ENCODE data around the gene TNP1. TPM values are rescaled to one million over a fixed set of nuclear protein-coding genes. Genes with fewer than 3 reads are reported as not detected.
A peak's percentile ranks its signal among the peaks of the same experiment; 100 is the strongest.

TNP1 gene
- not detected in 2 replicates for total RNA-seq (2014; rRNA removed; shearing (Covaris generic))

DNA sequence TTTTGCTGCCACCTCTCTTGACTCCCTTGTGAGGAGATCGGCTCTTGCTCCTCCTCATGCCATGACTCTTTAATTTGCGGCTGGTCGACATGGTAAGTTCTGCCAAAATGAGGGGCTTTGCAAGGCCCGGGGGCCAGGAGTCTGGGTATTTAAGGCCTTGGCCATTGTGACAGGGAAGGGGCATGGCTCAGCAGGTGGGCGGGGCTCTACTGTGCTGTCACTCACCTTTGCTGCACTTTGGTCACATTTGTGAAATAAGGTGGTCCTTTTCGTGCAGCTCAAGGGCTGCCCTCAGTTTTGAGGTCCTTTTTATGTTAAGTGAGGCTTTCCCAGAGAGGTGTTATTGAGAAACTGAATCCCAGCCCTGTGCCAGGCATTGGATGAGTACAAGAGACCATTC is at the start of gene TNP1:
TSS of gene TNP1 (minus strand) at position 121 of the 400 bp plus-strand sequence. CDS start at position 91, 30 bp downstream.
- no peak for DNase-seq (ENCODE audit: low spot score)

- DNase-seq (ENCODE audit: low spot score), result no peak
Observed at GRCh38 chr2:216908300-216908699, 48.4 kb upstream of the TNP1 start.

DNA sequence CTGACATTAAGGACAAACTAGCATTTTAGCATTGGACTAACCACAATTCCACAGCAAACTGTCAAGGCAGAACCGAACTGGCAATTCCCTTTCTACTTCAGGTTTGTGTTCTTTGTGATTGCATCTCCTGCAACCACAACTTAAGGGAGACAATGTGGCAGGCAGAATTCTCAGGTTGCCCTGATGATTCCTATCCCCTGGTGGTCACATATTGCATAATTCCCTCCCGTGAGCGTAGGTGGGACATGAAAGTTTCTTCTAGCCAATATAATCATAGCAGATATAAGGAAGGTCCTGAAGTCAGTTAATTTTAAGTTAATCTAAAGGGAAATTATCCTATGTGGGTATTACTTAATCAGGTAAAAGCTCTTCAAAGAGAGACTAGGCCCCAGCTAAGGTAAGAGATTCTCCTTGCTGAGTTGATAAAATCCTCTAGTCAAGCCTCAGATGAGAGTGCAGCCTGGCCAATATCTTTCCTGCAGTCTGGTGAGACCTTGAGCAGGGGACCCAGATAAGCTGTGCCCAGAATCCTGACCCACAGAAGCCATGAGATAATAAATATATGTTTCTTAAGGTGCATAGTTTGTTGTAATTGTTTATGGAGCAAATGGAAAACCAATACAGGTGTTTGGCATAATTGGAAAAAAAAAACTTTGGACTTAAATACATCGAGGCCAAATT is 45.9 kb upstream of the TNP1 start:
- no peak for DNase-seq (ENCODE audit: low spot score)

GRCh38 chr2:216904974-216905373 is 45.1 kb upstream of the TNP1 start:
- DNase-seq (ENCODE audit: low spot score), result no peak

DNA sequence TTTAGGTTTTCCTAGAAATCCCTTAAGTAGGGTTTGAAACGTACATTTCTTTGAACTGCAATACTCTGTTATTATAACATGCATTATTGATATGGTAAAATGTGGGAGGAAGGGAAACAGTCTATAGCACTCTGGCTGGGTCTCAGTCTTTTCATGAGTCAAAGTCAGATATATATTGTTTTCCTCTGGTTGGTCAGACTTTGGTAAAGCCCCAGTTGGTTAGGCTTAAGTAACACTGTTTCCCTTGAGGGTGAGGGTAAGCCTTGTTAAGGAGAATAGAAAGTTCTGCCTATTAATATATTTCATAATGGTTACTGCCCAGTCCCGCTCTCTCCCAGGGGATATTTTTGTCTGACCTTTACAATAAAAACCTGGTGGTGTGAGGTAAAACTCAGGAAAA is 44.7 kb upstream of the TNP1 start:
- no peak for DNase-seq (ENCODE audit: low spot score)

DNA sequence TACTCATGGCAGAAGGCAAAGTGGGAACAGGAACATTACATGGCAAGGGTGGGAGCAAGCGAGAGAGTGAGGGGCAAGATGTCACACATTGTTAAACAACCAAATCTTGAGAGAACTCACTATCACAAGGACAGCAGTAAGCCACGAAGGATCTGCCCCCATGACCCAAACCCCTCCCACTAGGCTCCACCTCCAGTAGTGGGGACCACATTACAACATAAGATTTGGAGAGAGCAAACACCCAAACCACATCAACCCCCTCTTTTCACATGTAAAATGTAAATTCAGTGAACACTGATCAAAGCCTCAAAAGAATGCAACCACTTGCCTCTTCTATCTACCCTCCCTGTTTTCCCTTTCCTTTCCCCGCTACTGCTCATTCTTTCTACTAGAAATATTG is 43.6 kb upstream of the TNP1 start:
- DNase-seq (ENCODE audit: low spot score), result no peak

DNA sequence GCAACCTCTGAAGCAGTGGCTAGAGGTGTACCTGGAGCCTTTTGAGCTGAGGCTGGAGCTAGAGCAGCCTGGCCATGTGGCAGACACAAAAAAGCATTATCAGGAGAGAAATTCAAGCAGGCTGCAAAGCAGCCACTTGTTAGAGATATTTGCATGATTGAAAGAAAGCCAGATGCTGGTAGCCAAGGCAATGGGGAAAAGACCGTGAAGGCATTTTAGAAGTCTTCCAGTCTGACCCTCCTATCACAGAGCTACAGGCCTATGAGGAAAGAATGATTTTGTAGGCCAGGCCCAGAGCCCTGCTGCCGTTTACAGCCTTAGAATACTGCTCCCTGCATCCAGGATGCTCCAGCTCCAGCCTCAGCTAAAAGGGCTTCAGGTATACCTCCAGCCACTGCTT is 41.4 kb upstream of the TNP1 start:
- DNase-seq (ENCODE audit: low spot score), result no peak

GRCh38 chr2:216900406-216900805 is 40.5 kb upstream of the TNP1 start:
- no peak for DNase-seq (ENCODE audit: low spot score)

DNA sequence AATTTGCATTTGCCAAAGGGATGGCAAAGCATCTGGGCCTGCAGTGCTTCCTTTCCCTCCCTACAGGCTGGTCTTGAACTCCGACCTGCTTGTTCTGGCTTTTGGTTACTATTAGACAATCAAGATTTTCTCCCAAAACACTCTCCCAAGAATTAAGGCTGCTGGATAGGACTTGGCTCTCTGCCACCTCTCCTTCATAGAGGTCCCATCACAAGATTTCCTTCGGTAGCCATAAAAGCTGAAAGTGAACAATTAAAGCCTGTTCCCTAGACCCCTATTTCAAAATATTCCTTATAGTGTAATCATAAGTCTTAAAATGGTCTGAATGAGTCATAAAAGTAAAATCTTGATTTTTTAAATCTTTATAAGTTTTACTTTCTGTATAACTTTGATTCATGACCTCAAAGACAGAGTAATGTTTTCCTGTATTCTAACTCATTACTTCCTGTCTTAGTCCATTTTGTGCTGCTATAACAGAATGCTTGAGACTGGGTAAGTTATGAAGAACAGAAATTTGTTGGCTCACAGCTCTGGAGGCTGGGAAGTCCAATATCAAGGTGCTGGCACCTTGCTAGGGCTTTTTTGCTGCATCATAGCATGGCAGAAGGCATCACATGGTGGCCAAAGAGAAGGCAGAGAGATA is 37.8 kb upstream of the TNP1 start:
- DNase-seq (ENCODE audit: low spot score), result no peak

GRCh38 chr2:216890138-216890537 is 30.3 kb upstream of the TNP1 start:
- DNase-seq (ENCODE audit: low spot score), result no peak

GRCh38 chr2:216888887-216889622 is 29.2 kb upstream of the TNP1 start:
- no peak for DNase-seq (ENCODE audit: low spot score)

- no peak for DNase-seq (ENCODE audit: low spot score)
Observed at GRCh38 chr2:216888081-216888480, 28.2 kb upstream of the TNP1 start.

GRCh38 chr2:216887138-216887537 is 27.3 kb upstream of the TNP1 start:
- no peak for DNase-seq (ENCODE audit: low spot score)

DNA sequence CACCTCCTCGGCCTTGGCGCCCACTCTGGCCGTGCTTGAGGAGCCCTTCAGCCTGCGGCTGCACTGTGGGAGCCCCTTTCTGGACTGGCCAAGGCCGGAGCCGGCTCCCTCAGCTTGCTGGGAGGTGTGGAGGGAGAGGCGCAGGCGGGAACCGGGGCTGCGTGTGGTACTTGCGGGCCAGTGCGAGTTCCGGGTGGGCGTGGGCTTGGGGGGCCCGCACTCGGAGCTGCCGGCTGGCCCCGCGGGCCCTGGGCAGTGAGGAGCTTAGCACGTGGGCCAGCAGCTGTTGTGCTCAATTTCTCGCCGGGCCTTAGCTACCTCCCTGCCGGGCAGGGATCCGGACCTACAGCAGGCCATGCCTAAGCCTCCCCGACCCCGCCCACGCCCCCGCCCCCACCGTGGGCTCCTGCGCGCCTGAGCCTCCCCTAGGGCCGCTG is 25.3 kb upstream of the TNP1 start:
- no peak for DNase-seq (ENCODE audit: low spot score)

- DNase-seq (ENCODE audit: low spot score), result no peak
Observed at GRCh38 chr2:216884347-216884746, 24.5 kb upstream of the TNP1 start.

DNA sequence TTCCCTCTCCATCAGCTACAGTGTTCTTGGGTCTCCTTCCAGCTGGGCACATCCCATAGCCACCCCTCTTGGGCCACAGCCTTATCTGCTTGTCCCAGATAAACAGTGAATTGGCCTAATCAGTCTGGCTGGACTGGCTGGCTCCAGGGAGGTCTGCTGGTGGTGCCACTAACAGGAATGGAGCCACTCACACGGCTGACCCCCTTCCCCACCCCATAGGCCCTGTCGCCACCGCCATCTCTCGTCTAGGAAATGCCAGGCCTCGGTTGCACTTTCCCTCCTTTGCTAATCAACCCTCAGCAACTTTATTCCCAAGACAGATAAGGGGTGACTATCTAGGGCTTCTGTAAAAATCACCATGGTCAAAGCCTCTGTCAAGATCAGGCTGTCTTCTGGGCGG is 23.0 kb upstream of the TNP1 start:
- DNase-seq (ENCODE audit: low spot score), result no peak

- no peak for DNase-seq (ENCODE audit: low spot score)
Observed at GRCh38 chr2:216881411-216881810, 21.5 kb upstream of the TNP1 start.

- DNase-seq (ENCODE audit: low spot score), result no peak
Observed at GRCh38 chr2:216880509-216881184, 20.8 kb upstream of the TNP1 start.

- no peak for DNase-seq (ENCODE audit: low spot score)
Observed at GRCh38 chr2:216879727-216880508, 20.1 kb upstream of the TNP1 start.

DNA sequence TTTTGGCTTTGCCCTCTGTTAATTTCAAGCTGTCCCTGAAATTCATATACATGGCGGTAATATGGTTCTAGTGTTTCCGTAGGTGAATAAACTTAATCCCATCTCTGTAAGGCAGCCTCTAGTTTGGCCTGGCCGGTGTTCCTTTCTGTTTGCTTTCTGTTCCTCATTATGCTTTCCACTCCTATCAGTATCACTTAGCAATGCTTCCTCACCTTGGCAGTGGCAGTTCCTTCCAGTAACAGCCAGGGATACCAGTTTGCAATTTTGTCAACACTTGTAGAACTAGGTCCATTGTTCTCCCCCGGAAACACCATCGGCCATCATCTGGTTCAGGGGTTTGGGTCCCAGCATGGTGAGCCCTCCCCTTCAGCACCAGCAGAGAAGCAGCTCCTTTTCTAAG is 18.2 kb upstream of the TNP1 start:
- DNase-seq (ENCODE audit: low spot score), result no peak

DNA sequence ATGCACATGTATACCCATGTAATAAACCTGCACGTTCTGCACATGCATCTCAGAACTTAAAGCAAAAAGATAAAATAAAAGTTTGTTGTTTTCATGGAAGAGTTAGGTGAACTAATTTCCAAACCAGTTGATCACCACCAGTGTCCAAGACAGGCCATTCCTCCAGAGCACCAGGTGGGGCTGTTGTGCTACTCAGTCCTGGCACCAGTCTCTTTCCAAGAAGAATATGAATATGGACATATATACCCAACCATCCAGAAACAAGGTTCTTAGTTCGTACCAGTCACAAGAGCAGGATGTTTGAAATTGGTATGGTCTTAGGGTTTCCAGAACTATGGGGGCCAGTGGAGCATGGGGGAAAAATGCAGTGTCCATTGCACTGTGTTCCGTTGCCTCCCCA is 17.2 kb upstream of the TNP1 start:
- DNase-seq (ENCODE audit: low spot score), result peak; percentile 9
